Spinal cord (tissue), 10 donors: ENCODE measurements around the gene AGFG1. TPM values are rescaled to one million over a fixed set of nuclear protein-coding genes. Genes with fewer than 3 reads are reported as not detected.

Source experiments
- DNase-seq, 6 donors: peaks; one replicate each; pipeline versions ENCODE4 v3.0.0 to v3.0.0-alpha.2; 2013 to 2015; ENCODE audit warnings: low spot score in 6 of 6, low read depth in 4 of 6
- H3K27ac ChIP-seq: one replicate; pipeline ENCODE4 v1.5.1; 2013; ENCODE audit warnings: low read depth, low read length, control low read depth
- H3K27me3 ChIP-seq: one replicate; pipeline ENCODE4 v1.6.1; 2013; ENCODE audit warnings: low read length; ENCODE audit not compliant: control insufficient read depth, insufficient read depth
- H3K36me3 ChIP-seq: one replicate; pipeline ENCODE4 v1.6.1; 2013; ENCODE audit warnings: low read length; ENCODE audit not compliant: control insufficient read depth, insufficient read depth
- H3K4me1 ChIP-seq: one replicate; pipeline ENCODE4 v1.6.1; 2013; ENCODE audit warnings: low read length; ENCODE audit not compliant: control insufficient read depth, insufficient read depth
- H3K4me3 ChIP-seq: one replicate; pipeline ENCODE4 v1.5.1; 2013; ENCODE audit warnings: low read depth, low read length, control low read depth
- H3K9me3 ChIP-seq: one replicate; pipeline ENCODE4 v1.6.1; 2013; ENCODE audit warnings: low read length; ENCODE audit not compliant: control insufficient read depth, insufficient read depth
- WGBS: methylation state at CpG from one replicate; pipeline ENCODE4 v1.1.5; 2013; ENCODE audit warnings: missing lambda C conversion rate; ENCODE audit not compliant: insufficient coverage; 5-methylcytosine and 5-hydroxymethylcytosine counted together
- polyA plus RNA-seq, 2 donors: library from polyadenylated mRNA; unstranded; fragments of 120-200 nt; gene quantifications; one replicate each; pipeline ENCODE4 v1.2.1, GENCODE V29; 2013; ENCODE audit not compliant: insufficient read length in 2 of 2
- total RNA-seq, 2 donors: library from RNA; depleted of rRNA in 1 of 2; stranded (reverse); fragments of 120-200 nt in 1 of 2; fragments of >200 nt in 1 of 2; gene quantifications; one replicate each; pipeline versions ENCODE4 v1.2.3 to v1.2.4, GENCODE V29; 2013 to 2014
- donor health status: healthy.

AGFG1 gene
- total and polyA plus RNA-seq, 4 donors: 72.4 to 113 (median 82.3) TPM

DNA sequence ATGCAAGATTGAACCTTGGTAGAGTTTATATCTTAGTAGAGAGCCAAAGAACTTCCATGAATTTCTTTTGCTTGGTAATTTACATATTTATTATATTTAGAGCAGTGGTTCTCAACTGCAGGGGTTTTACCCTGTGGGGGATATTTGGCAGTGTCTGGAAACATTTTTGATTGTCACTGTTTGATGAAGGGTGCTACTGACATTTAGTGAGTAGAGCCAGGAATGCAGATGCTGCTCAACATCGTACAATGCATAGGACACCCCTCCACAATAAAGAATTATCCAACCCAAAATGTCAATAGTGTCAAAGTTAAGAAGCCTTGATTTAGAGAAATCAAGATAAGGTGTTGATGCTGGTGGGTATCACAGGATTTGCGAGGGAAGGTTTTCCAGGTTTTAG, 14.7 kb downstream of the AGFG1 start:
- no CpG with 5 or more reads among the region's 2 CpGs for WGBS
- H3K36me3 ChIP-seq: no peaks in the 10 kb centered on the region
- no peaks in the 10 kb centered on the region for H3K27me3 ChIP-seq
- no peak for DNase-seq
- H3K9me3 ChIP-seq: no peaks in the 10 kb centered on the region
- H3K4me3 ChIP-seq: no peak overlapping the region
- H3K4me1 ChIP-seq: no peaks in the 10 kb centered on the region
- H3K27ac ChIP-seq: no peak overlapping the region

DNA sequence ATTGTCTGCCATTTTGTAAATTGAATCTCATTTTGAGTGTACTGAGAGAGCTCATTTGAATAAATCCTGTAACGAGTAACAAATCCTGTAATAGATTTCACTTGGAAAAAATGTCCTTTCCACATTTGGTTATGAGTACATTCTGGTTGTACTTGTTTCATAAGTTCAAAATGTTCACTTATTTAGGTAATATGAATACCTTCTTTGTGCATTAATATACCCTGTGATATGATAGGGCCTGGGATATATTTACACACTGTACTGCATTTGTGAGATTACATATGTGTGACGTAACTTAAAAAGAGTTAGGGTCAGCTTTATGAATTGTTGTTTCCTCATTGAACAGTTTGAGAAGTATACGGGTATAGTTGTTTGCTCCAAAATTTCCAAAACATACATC, 16.1 kb downstream of the AGFG1 start:
- H3K27ac ChIP-seq: no peak overlapping the region
- no peaks in the 10 kb centered on the region for H3K4me1 ChIP-seq
- H3K9me3 ChIP-seq: no peaks in the 10 kb centered on the region
- no CpG with 5 or more reads among the region's 3 CpGs for WGBS
- no peaks in the 10 kb centered on the region for H3K27me3 ChIP-seq
- no peak overlapping the region for H3K4me3 ChIP-seq
- no peaks in the 10 kb centered on the region for H3K36me3 ChIP-seq
- DNase-seq: no peak

DNA sequence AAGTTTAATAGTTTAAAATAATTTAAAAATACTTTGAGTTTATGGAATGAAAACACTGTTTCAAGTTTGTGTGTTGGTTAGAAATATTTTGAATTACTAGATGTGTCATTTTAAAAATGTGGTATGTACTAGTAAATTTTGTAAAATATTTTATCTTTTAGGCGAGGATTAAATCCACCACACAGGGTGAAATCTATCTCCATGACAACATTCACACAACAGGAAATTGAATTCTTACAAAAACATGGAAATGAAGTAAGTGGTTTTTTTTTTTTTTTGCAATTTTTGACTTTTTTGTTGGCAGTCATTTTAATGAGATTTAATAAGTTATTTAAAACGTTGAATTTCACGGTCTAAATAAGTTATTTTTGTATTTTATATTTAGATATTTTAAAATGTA, 19.4 kb downstream of the AGFG1 start:
- DNase-seq: no peak
- H3K27me3 ChIP-seq: no peaks in the 10 kb centered on the region
- H3K9me3 ChIP-seq: no peaks in the 10 kb centered on the region
- H3K4me3 ChIP-seq: no peak overlapping the region
- H3K4me1 ChIP-seq: no peaks in the 10 kb centered on the region
- no CpG with 5 or more reads among the region's 3 CpGs for WGBS
- no peak overlapping the region for H3K27ac ChIP-seq
- no peaks in the 10 kb centered on the region for H3K36me3 ChIP-seq

DNA sequence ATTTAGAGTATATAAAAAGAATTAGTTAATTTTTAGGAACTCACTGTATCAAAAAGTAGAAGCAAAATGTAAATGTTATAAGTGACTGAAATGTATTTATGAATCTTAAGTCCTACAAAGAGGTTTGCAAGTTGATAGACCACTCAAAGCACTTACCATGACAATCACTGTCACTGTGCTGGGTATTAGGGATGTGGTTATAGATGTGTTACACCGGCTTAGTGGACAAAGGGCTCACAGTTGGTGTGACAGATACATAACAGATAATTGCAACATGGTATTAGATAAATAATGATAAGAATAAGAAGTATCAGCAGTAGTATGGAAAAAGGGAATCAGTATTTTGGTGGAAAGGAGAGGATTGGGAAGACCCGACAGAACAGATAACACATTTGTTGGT, 21.6 kb downstream of the AGFG1 start:
- Histone ChIP-seq H3K36me3 (no peaks in the 10 kb centered on the region), H3K9me3 (no peaks in the 10 kb centered on the region), H3K4me1 (no peaks in the 10 kb centered on the region), H3K4me3 (no peak overlapping the region), H3K27ac (no peak overlapping the region), H3K27me3 (no peaks in the 10 kb centered on the region)
- WGBS: 78% methylated on average over 1 of the region's 2 CpGs
- DNase-seq: no peak

DNA sequence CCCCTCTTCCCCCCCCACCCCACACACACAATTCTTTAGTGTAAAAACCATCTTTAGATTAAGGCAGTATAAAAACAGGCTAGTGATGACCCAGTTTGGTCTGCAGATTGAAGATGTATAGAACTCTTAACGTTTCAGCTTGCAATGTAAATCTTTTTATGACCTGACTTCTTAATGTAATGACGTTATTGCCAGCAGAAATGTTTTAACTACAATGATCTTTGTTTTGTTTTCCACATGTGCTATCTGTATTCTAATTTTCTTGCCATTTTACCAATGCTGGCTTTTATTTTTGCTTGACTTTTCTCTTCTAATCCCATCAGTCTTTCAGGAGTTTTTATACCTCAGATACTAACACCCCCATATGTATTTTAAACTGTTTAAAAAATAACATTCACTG, 25.2 kb downstream of the AGFG1 start:
- peaks cover 2% of the 10 kb centered on the region for H3K36me3 ChIP-seq
- no peak overlapping the region for H3K27ac ChIP-seq
- H3K9me3 ChIP-seq: no peaks in the 10 kb centered on the region
- H3K4me1 ChIP-seq: no peaks in the 10 kb centered on the region
- no peaks in the 10 kb centered on the region for H3K27me3 ChIP-seq
- no peak for DNase-seq
- no CpG with 5 or more reads among the region's 2 CpGs for WGBS
- H3K4me3 ChIP-seq: no peak overlapping the region

DNA sequence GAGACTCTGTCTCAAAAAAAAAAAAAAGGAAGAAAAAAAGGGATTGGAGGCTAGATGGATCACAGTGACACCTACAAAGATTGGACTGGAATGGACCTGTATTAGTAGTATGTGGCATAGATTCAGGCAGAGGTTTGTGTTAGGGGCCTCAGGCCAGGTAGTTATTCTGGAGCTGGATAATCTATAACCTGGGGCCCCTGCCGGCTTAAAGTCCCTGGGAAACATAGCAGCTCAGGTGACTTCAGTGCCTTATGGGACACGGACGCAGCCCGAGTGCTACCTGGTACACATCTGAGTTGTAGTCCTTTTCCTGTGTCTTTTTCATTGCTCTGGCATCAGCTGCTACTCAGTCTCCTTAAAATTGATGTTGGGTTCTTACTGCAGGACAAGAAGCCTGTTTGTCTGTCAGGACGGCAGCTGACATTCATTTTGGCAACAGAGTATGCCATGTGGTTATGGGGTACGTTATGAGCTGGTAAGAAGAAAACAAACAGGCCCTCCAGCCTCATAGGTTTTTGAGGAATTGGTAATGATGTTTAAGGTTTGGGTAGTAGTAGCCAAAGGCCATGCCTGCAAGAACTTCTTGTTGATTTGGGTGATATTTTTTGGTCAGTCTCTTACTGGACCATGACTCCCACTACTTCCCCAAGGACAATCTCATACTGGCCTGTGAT, 27.8 kb downstream of the AGFG1 start:
- 89% methylated on average over 6 of the region's 6 CpGs for WGBS
- Histone ChIP-seq H3K36me3 (peaks cover 2% of the 10 kb centered on the region), H3K9me3 (no peaks in the 10 kb centered on the region), H3K4me3 (no peak overlapping the region), H3K27ac (no peak overlapping the region), H3K27me3 (no peaks in the 10 kb centered on the region), H3K4me1 (no peaks in the 10 kb centered on the region)
- no peak for DNase-seq

DNA sequence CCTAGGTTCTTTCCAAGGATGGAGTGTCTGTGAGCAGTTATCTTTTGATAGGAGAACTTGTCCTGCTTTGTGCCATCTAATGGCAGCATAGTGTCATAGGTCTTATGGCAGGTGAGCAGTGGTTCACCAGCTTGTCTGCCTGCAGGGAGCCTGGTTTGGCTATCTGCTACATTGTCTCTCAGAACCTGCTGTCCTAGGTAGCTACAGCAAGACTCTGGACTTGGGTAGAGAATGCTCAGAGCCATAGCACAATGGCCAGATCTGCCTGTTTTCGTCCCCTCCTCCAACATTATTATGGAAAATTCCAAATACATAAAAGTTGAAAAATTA, 28.3 kb downstream of the AGFG1 start:
- no peaks in the 10 kb centered on the region for H3K4me1 ChIP-seq
- WGBS: no CpG with 5 or more reads among the region's 1 CpG
- DNase-seq: no peak

DNA sequence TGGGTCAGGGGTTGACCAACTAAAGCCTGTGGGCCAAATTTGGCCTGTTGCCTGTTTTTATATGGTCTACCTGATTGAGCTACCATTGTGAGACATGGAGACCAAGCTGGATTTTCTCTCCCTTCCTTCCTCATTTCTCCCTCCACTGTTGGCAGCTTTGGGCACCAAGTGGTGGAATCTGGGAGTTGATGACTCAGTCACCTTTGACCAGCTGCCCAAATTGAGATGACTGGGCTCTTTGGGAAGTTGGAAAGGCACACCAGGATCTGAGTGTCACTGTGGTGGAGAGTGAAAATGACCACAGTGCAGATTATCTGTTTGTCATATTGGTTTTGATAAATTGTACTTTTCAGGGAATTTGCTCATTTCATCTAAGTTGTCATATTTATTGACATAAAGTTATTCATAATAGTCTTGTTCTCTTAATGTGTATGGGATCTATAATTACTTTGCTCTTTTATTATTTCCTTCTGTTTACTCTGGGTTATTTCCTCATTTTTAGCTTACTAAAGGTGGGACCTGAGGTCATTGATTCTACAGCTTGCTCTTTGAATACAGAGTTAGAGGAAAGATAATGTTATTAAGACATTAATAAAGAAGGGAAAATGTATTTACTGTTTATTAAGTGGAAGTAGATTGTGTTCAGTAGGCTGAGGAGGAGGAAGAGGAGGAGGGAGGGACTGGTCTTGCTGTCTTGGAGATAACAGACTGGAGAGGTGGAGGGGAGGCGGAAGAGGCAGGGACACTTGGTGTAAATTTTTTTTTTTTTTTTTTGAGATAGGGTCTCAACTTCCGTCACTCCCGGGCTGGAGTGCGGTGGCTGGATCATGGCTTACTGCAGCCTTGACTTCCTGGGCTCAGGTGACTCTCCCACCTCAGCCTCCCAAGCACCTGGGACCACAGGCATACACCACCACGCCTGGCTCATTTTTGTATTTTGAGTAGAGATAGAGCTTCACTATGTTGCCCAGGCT, 31.8 kb downstream of the AGFG1 start:
- Histone ChIP-seq H3K9me3 (no peaks in the 10 kb centered on the region), H3K36me3 (peaks cover 2% of the 10 kb centered on the region), H3K27me3 (no peaks in the 10 kb centered on the region), H3K4me1 (peaks cover 4% of the 10 kb centered on the region), H3K27ac (no peak overlapping the region), H3K4me3 (no peak overlapping the region)
- WGBS: no CpG with 5 or more reads among the region's 5 CpGs
- DNase-seq: no peak

More for the DNA sequence above, 28.3 kb downstream of the AGFG1 start:
- Histone ChIP-seq H3K36me3 (peaks cover 2% of the 10 kb centered on the region), H3K27me3 (no peaks in the 10 kb centered on the region), H3K9me3 (no peaks in the 10 kb centered on the region), H3K4me3 (no peak overlapping the region), H3K27ac (no peak overlapping the region)

DNA sequence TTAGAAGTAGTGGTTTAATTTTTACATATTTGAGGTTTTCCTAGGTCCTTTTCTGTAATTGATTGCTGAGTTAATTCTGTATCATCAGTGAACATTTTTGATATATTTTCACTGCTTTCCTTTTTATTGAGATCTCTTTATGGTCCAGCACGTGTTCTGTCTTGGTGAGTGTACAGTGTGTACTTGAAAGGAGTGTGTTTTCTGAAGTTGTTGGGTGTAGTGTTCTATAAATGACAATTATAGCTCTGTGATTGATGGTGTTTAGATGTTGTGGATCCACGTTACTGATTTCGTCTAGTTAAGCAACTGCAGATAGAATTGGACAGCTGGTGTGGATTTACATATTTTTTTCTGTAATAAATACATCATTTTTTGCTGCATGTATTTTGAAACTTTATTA, 32.7 kb downstream of the AGFG1 start:
- peaks cover 2% of the 10 kb centered on the region for H3K36me3 ChIP-seq
- WGBS: 83% methylated on average over 1 of the region's 3 CpGs
- no peak for DNase-seq
- no peaks in the 10 kb centered on the region for H3K9me3 ChIP-seq
- H3K27ac ChIP-seq: no peak overlapping the region
- H3K4me1 ChIP-seq: peaks cover 4% of the 10 kb centered on the region
- H3K4me3 ChIP-seq: no peak overlapping the region
- H3K27me3 ChIP-seq: no peaks in the 10 kb centered on the region

DNA sequence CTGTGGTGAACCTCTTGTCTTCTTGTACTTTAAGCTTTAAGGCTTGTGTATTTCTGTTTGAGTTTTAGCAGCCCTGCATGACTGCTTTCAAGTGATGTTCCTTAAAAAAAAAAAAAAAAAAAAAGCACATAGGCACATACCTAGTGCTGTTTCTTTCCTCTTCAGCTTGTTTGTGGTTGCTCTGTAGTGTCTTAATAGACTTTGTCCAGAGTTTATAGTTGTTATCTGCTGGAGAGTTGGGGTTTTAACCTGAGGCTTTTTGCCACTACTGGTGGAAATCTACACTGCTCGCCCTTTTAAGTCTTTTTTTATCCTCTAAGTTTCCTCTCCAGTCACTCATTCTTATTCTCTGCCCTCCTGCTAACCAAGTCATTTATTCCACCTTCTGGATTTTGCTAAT, 34.5 kb downstream of the AGFG1 start:
- WGBS: 60% methylated on average over 1 of the region's 1 CpG
- Histone ChIP-seq H3K4me3 (no peak overlapping the region), H3K36me3 (peaks cover 2% of the 10 kb centered on the region), H3K4me1 (peaks cover 4% of the 10 kb centered on the region), H3K9me3 (no peaks in the 10 kb centered on the region), H3K27me3 (no peaks in the 10 kb centered on the region), H3K27ac (no peak overlapping the region)
- no peak for DNase-seq
